ENCODE results near the gene ADSS2. TPM values are rescaled to one million over a fixed set of nuclear protein-coding genes. Genes with fewer than 3 reads are reported as not detected.
"Not testable (repeated sequence)": the region's sequence is repeated elsewhere in the genome, so short reads cannot be mapped to it uniquely, and the experiment has no call there.

Gene ADSS2
- 1 to 10 TPM; 7.9 to 9.6 TPM for total RNA-seq

- peaks cover 0 to 13% of the 10 kb centered on the region in 2 donors for H3K4me1 ChIP-seq
- H3K4me3 ChIP-seq, result peak within 1 kb of the TSS; percentile 60 to 90
- no peaks in the 10 kb centered on the region for H3K36me3 ChIP-seq
- no peak for TF ChIP-seq CTCF (IDR thresholded peaks at IDR 0.05)
- DNase-seq (ENCODE audit: low spot score), result no peak
- peak within 1 kb of the TSS; percentile 92 to 97 for H3K27ac ChIP-seq
- H3K9me3 ChIP-seq, result no peaks in the 10 kb centered on the region
- H3K27me3 ChIP-seq, result no peaks in the 10 kb centered on the region
These were observed at the start of gene ADSS2 for GRCh38 chr1:244451539-244451950. ADSS2 (minus strand) TSS chr1:244451909; CDS start chr1:244451817, 92 bp downstream.

- not testable (repeated sequence) for H3K27ac ChIP-seq; DNase-seq (ENCODE audit: low spot score); H3K4me1 ChIP-seq; H3K36me3 ChIP-seq; H3K27me3 ChIP-seq; H3K4me3 ChIP-seq; H3K9me3 ChIP-seq
These were observed 48.8 kb upstream of the ADSS2 start for GRCh38 chr1:244500515-244500914.

GRCh38 chr1:244499484-244499883 is 47.8 kb upstream of the ADSS2 start:
- not testable (repeated sequence) for H3K4me1 ChIP-seq; H3K9me3 ChIP-seq; H3K36me3 ChIP-seq; H3K27me3 ChIP-seq; H3K27ac ChIP-seq; DNase-seq (ENCODE audit: low spot score); H3K4me3 ChIP-seq

- Histone ChIP-seq H3K9me3 (peaks cover 0 to 7% of the 10 kb centered on the region in 2 donors), H3K4me3 (no peak overlapping the region), H3K36me3 (no peaks in the 10 kb centered on the region), H3K27me3 (no peaks in the 10 kb centered on the region), H3K27ac (no peak overlapping the region), H3K4me1 (no peaks in the 10 kb centered on the region)
- no peak for DNase-seq (ENCODE audit: low spot score)
- TF ChIP-seq CTCF (IDR thresholded peaks at IDR 0.05), result no peak
These were observed 46.1 kb upstream of the ADSS2 start for GRCh38 chr1:244497805-244498204.

GRCh38 chr1:244496186-244496585 is 44.5 kb upstream of the ADSS2 start:
- no peaks in the 10 kb centered on the region for H3K27me3 ChIP-seq
- H3K36me3 ChIP-seq, result no peaks in the 10 kb centered on the region
- peaks cover 0 to 7% of the 10 kb centered on the region in 2 donors for H3K9me3 ChIP-seq
- H3K4me1 ChIP-seq, result no peaks in the 10 kb centered on the region
- no peak for TF ChIP-seq CTCF (IDR thresholded peaks at IDR 0.05)
- no peak overlapping the region for H3K4me3 ChIP-seq
- H3K27ac ChIP-seq, result no peak overlapping the region
- no peak for DNase-seq (ENCODE audit: low spot score)

- no peak for TF ChIP-seq CTCF (IDR thresholded peaks at IDR 0.05)
- no peaks in the 10 kb centered on the region for H3K4me1 ChIP-seq
- no peak overlapping the region for H3K4me3 ChIP-seq
- H3K27me3 ChIP-seq, result no peaks in the 10 kb centered on the region
- H3K9me3 ChIP-seq, result no peaks in the 10 kb centered on the region
- DNase-seq (ENCODE audit: low spot score), result no peak
- no peak overlapping the region for H3K27ac ChIP-seq
- no peaks in the 10 kb centered on the region for H3K36me3 ChIP-seq
These were observed 42.9 kb upstream of the ADSS2 start for GRCh38 chr1:244494653-244495052.

- not testable (repeated sequence) for H3K4me1 ChIP-seq; H3K27ac ChIP-seq; H3K4me3 ChIP-seq; H3K27me3 ChIP-seq; H3K36me3 ChIP-seq; DNase-seq (ENCODE audit: low spot score); H3K9me3 ChIP-seq
These were observed 33.3 kb upstream of the ADSS2 start for GRCh38 chr1:244484971-244485370.

All from right atrium auricular region (tissue), 2 donors.